Stimulated activated naive CD4-positive, alpha-beta T cell treated with Interleukin-2 at 50 U/mL for 16 hours (primary cell): ENCODE data around the gene HPN.
"Not testable (repeated sequence)": the region's sequence is repeated elsewhere in the genome, so short reads cannot be mapped to it uniquely, and the experiment has no call there.

Experiments
- DNase-seq: peaks from one replicate; lab custom pipeline; 2025; lab: John Stamatoyannopoulos, UW

HPN gene

DNA sequence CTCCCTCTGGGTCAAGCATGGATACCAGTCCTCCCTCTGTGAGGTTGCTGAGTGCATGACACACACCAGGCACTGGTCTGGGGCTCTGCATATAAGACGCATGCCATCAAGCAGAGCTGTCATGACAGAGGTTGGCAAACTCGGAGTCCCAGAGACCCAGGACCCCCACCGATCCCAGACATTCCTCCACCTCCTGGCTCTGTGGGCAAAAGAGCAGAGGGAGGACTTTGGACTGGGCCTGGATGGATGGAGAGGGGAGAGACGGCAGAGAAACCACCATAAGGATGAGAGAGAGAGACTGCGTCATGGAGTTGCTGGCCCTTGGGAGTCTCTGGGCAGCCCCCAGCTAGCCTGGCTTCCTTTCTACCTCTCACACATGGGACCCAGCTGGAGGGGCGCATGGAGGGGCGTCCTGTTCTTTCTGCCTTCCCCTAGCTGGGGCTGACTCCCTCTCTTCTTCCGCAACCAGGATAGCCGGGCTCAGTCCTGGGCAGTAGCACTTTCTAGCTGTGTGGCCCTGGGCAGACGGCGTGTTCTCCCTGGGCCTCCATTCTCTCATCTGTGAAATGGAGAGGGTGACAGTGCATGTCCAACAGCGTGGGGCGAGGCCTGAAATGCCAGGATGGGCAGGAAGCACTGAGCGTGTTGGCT lies 1.6 kb downstream of the HPN start:
- no peak for DNase-seq

DNA sequence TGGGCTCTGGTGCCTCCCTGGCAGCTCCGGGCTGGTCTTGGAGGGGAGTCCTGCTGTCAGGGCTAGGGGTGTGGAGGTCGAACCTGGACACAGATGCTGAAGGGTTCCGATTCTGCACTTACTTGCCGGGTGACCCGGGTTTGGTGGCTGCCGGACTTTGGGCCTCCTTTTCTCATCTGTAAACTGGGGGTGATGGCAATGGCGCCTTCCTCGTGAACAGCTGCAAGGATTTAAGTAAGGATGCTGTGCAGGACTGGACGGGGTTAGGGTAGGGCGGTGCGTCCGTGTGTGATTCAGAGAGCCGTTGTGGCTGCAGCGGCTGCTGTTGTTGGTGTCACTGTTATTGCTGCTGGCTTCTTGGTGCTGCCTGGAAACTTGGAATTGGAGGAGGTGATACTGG lies 2.4 kb downstream of the HPN start:
- no peak for DNase-seq

DNA sequence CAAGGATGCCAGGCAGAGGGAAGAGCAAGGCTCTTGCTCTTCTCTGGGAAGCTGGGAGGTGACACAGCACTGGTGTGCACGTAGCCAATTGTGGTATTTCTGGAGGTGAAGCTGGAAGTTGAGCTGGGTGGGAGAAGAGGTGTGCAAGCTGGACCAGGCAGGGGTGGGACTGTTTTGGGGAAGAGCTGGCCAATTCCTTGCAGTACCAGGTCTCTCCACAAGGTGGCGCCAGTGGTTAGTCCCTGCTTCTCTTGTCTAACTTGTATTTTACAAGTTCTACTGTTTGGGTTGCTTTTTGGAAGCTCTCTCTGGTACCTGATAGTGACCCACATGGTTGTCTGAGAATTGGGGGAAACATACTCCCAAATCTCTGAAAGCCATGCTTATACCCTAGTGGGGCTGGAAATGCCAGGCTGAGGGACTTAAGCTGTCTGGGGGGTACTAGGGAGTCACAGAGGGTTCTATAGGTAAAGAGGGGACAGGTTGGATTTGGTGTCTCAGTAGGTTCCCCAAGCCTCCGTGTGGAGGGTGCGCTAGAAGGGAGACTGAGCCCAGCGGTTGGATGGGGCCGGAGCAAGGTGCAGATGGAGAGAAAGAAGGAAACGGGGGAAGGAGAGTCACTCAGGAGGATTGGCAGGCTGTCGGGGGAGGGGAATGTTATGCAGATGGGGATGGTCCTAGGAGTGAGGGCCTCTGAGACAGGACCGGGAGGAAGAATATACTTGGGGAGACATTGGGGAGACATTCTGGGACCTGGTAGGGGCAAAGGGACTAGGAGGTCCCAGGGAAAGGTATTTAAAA lies 3.0 kb downstream of the HPN start:
- peak; percentile 47 for DNase-seq

DNA sequence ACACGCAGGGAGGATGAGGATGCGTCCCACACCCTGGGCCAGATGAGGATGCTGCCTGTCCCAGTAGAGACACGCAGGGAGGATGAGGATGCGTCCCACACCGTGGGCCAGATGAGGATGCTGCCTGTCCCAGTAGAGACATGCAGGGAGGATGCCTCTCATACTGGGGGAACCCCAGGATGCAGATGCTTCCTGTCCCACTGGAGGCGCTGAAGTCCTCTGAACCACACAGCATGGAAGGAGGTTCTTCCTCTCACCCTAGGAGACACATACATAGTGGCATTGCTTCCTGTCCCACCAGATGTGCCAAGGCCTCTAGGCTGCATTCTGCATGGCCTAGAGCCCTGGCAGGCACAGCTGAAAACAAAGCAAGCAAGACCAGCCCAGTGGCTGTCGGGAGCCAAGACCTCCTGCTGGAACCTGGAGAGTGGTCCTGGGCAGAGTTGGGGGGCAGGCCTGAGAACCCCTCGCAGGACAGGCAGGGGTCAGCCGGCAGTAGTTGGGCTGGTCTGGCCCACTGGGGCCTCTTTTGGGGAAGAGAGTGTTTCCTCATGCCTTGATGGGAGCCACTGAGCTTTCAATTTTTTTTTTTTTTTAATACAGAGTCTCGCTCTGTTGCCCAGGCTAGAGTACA lies 4.3 kb downstream of the HPN start:
- DNase-seq = no peak

DNA sequence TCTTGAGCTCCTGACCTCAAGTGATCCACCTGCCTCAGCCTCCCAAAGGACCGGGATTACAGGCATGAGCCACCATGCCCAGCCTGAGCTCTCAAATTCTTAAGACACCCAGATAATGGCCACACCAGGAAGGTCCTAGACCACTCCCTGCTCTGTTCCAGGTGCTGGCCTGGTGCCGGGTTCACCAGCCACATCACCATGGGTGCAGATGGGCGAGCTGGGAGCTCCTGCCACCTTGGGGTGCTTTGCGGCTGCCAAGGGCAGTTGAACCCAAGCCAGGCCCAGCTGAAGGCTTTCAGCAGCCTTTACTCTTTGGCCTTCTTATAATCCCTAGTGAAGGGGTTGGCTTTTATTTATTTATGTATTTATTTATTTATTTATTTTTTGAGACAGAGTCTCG lies 4.9 kb downstream of the HPN start:
- DNase-seq = no peak

DNA sequence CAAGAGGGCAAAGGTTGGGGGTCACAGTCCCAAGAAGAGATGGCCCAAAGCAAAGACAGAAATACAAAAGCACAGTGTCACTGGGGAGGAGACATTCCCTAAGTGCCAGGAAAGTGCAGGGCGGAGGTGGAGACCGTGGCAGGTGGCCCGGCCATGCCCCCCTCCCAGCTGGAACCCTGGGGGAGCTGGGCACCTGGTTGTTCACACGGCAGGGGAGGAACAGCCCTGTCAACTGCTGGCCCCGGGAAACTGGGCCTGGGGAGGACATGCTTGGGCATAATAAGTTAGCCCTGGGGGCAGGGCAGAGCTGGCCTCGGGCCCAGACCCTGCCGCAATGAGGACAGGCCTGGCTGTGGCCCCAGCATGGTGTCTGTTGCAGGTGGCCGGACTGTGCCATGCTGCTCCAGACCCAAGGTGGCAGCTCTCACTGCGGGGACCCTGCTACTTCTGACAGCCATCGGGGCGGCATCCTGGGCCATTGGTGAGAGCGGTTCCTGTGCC lies 7.4 kb downstream of the HPN start:
- no peak for DNase-seq

DNA sequence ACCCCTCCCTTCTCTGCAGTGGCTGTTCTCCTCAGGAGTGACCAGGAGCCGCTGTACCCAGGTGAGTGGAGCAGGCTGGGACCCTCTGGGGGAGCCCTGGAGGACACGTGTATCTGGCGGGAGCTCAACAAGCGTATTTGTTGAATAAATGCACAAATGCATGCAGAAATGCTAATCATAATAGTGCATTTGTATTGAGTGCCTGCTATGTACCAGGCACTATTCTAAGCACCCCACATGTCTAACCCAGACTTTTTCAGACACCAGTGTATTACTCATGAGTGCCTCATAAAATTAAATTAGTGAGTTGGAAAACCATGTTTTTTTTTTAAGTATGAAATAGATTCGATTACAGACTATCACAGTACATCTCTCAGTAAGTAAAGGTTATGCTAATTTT lies 7.9 kb downstream of the HPN start:
- DNase-seq = no peak

DNA sequence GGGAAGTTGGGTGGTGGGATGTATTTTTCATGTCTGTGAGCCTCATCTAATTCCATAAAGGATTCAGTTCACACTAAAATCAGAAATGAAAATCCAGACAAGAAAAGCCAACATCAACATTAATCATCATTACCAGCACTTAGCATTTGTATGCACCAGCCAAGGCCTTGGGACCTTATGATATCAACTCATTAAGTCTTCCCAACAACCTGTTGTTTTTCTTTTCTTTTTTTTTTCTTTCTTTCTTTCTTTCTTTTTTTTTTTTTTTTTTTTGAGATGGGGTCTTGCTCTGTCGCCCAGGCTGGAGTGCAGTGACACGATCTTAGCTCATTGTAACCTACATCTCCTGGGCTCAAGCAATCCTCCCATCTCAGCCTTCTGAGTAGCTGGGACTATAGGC lies 9.1 kb downstream of the HPN start:
- not testable (repeated sequence) for DNase-seq

DNA sequence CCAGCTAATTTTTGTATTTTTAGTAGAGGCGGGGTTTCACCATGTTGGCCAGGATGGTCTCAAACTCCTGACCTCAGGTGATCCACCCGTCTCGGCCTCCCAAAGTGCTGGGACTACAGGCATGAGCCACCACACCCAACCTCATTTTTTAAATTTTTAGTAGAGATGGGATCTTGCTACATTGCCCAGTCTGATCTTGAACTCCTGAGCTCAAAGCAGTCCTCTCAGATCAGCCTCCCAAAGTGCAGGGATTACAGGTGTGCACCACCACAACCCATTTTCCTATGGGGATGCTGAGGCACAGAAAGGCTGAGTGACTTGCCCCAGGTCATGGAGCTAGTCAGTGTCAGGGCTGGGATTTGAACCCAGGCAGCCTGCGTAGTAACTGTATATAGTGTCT lies 9.7 kb downstream of the HPN start:
- DNase-seq = not testable (repeated sequence)

DNA sequence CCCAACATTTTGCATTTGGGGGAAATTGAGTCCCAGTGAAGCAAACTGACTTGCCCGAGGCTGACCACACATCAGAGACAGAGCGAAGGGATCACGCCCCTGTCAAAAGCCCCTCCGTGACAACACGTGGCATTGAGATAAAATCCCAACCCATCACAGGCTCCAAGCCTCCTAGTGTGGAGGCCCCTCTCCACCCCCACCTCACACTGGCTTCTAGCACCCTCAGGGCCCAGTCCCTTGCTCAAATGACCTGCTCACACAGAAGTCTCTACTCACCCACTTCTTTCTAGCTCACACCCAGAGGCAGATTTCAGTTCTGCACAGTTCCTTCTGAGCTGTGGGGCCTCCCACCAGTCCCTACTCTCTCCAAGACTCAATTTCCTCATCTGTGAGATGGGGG lies 10.3 kb downstream of the HPN start:
- no peak for DNase-seq

DNA sequence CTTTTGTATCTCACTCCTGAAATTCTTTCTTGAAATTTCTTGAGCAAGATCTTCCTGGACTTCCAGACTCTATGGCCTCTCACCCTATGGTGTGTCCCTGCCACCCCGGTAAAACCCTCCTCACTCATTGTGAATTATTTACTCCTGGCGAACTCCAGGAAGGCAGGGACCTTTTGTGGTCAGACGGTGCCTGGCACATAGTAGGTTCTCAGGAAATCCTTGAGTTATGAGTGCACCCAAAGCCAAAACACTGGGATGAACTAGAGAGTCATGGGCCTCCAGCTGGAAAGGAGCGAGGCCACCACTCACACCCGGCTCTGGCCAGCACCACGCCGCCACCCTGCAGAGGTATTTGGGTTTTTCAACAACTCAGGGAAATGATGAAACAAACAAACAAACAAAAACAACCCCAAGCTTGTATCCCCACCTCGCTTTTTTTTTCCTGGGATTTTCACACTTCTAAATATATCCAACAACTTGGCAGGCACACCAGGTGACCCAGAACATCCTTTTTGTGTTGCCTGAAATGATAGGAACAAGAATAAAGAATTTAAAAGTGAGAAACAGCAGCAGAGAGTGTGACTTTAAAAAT lies 11.2 kb downstream of the HPN start:
- DNase-seq = no peak

DNA sequence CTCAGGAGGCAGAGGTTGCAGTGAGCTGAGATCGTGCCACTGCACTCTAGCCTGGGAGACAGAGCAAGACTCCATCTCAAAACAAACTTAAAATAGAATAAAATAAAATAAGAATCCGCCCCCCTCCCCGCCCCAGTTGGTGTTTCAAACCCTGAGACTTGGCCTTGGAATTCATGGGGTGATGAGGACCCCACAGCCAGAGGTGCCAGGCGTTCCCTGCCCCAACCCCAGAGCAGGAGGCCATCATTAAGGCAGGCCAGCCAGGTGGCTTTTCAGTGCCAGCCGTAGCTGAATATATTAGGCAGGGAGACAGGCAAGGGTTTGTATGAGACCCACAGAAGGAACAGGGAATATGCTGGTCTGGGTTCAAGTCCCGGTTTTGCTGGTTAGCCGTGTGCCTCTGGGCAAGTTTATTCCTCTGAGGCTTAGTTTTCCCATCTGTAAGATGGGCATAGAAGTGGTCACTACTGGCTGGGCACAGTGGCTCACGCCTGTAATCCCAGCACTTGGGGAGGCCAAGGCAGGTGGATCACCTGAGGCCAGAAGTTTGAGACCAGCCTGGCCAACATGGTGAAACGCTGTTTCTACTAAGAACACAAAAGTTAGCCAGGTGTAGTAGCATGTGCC lies 12.3 kb downstream of the HPN start:
- no peak for DNase-seq

DNA sequence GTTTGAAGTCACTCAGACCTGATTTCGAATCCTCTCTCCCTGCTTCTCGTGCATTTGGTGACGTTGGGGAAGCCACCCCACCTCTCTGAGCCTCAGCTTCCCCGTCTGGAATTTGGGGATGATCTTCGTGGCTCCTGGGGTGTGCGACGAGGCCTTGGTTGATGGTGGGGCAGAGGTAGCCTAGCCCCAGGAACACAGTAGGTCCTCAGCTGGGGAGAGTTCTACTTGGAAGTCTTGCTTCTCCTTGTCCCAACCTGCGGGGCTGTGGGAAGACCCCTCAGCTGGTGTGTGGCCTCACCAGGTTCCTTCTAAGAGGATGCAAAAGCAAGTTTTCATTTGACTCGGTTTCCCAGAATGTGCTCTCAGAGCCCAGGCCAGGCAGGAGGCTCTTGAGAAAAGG lies 13.1 kb downstream of the HPN start:
- no peak for DNase-seq

DNA sequence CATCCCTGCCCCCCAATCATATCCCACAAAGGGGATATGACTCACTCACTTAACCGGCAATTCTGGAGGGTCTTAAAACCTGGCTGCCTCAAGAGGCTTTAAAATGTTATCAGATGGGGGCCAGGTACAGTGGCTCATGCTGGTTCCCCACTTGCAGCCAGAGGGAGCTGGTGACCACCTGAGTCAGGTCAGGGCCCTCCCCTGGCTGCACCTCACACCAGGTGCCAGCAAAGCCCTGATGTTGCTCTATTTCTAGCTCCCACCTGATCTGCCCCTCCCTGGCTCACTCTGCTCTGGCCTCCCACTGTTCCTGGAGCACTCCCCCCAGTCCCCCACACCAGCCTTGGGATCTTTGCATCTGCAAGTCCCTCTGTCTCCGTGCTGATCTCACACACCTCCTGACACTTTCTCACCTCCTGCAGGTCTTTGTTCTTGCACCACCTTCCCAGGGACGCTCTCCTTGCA lies 14.2 kb downstream of the HPN start:
- no peak for DNase-seq

DNA sequence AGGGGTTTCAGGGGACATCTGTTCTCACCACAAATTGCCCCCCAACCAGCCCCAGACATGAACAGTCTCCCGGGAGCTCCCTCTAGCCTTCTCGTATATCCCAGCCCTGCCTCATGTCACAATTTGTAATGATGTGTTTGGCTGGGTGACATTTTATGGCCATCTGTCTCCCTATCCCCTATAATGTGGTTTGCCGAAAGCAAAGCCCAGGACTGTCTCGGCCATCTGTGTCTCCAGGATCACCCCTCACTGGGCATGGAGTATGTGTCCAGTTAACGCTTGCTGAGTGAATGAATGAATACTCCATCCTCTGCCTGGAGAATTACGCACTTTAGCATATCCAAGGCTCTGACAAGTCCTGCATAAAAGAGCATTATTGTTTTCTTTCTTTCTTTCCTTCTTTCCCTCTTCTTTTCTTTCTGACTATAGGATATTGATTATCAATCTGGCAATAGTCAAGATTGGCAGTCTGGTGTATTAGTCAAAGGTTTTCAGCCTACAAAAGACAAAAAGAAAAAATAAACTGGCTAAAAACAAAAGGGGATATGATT lies 15.1 kb downstream of the HPN start:
- DNase-seq = no peak

DNA sequence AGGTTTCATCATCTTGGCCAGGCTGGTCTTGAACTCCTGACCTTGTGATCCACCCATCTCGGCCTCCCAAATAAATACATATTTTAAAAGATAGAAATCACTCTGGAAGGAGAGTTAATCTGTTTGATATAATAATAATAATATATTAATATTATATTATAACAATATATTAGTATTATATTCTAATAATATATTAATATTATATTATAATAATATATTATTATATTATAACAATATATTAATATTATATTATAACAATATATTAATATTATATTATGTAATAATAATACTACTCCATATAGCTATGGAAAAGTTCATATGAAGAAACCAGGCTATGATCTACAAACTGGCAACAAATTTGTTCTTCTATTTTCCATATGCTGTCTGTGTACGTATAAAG lies 16.8 kb downstream of the HPN start:
- DNase-seq = no peak

DNA sequence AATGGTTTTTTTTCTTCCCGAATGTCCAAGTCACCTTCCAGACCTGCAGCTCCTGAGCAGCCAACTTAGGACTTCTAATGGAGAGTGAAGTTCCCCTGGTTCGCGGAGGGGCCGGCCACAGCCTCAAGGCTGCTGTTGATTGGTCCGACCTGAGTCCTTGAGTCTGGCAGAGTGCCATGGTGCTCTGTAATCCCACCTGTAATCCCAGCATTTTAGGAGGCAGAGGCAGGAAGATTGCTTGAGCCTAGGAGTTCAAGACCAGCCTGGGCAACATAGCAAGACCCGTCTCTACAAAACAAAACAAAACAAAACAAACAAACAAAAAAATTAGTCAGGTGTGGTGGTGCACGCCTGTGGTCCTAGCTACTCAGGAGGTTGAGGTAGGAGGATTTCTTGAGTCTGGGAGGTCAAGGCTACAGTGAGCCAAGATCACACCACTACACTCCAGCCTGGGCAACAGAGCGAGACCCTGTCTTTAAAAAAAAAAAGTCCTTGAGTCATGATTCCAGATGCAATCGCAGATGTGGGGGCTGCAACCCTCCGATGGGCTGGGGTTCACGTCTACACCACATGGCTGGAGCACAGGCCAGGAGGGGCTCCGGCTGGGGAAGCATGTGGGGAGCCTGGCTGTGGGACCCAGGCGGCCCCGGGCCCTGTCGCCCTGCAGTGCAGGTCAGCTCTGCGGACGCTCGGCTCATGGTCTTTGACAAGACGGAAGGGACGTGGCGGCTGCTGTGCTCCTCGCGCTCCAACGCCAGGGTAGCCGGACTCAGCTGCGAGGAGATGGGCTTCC lies 17.7 kb downstream of the HPN start:
- no peak for DNase-seq

DNA sequence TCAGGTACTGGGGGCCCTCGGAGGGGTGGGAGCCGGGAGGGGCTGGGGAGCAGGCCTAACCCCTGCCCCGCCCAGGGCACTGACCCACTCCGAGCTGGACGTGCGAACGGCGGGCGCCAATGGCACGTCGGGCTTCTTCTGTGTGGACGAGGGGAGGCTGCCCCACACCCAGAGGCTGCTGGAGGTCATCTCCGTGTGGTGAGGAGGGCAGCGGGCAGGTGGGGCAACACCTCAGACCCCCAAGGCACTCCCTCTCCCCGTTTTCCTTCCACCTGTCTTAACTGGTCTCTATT lies 18.2 kb downstream of the HPN start:
- DNase-seq = no peak

DNA sequence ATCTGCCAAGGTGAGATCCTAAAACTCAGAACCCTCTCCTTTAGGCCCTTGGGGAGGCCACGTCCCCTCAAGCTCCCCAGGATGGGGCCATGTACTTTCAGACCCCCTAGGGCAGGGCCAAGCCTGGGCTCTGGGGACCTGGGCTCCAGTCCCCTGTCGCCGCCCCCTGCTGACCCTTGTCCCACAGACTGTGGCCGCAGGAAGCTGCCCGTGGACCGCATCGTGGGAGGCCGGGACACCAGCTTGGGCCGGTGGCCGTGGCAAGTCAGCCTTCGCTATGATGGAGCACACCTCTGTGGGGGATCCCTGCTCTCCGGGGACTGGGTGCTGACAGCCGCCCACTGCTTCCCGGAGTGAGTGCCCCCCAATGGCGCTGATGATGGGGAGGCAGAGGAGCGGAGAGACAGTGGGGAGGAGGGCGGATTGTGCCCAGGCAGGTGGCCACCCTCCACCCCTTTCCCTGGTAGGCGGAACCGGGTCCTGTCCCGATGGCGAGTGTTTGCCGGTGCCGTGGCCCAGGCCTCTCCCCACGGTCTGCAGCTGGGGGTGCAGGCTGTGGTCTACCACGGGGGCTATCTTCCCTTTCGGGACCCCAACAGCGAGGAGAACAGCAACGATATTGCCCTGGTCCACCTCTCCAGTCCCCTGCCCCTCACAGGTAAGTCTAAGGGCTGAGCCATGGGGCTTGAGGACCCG lies 18.8 kb downstream of the HPN start:
- DNase-seq = no peak

DNA sequence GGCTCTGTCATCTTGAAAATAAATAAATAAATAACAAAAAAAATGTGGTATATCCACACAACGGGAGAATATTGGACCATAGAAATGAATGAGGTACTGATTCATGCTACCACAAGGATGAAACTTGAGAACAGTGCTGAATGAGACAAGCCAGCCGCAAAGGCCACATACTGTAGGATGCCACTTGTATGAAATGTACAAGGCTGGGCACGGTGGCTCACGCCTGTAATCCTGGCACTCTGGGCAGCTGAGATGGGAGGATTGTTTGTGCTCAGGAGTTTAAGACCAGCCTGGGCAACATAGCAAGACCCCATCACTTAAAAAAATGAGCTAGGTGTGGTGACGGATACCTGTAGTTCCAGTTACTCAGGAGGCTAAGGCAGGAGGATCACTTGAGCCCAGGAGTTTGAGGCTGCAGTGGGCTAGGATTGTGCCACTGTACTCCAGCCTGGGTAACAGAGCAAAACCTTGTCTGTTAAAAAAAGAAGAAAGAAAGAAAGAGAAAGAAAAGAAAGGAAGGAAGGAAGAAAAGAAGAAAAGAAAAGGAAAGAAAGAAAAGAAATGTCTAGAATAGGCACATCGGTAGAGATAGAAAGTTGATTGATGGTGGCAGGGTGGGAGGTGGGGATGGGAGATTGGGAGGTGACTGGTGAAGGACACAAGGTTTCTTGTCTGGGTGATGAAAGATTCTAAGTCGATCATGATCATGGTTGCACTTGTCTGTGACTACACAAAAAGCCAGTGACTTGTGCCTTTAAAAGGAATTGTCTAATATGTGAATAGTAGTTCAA lies 20.3 kb downstream of the HPN start:
- no peak for DNase-seq
